MCF 10A (cell line): ENCODE results near the gene FZD1. TPM values are rescaled to one million over a fixed set of nuclear protein-coding genes. Genes with fewer than 3 reads are reported as not detected.

Experiments used
- BruUV-seq: library from RNA; stranded (reverse); fragments of 400-500 nt; replicated peaks from 2 replicates; lab custom pipeline; 2021; lab: Mats Ljungman, UMichigan
- CTCF ChIA-PET: fragments of 300-600 bp; sonication (Branson Sonifier 250); formaldehyde crosslinking; extraction: SDS; loops from one replicate; lab custom pipeline; 2021; ENCODE audit warnings: antibody characterized with exemption, inconsistent platforms; lab: Yijun Ruan, JAX
- POLR2A ChIA-PET: fragments of 300-600, 350-650 bp; sonication (Branson Sonifier 250); formaldehyde crosslinking; extraction: SDS; loops from one replicate; lab custom pipeline; 2020; ENCODE audit warnings: antibody characterized with exemption, inconsistent platforms; lab: Yijun Ruan, JAX
- DNase-seq: peaks from one replicate; pipeline ENCODE4 v3.0.0-alpha.2; 2018; ENCODE audit not compliant: unreplicated experiment
- H3K27ac Mint-ChIP-seq: one replicate; pipeline ENCODE4 v1.8.0; 2022; ENCODE audit warnings: mild to moderate bottlenecking, low read depth, mixed read lengths; ENCODE audit not compliant: unreplicated experiment
- H3K27me3 Mint-ChIP-seq: one replicate; pipeline ENCODE4 v1.8.0; 2022; ENCODE audit warnings: mixed read lengths; ENCODE audit not compliant: insufficient read depth, unreplicated experiment
- H3K36me3 Mint-ChIP-seq: one replicate; pipeline ENCODE4 v1.8.0; 2022; ENCODE audit warnings: mild to moderate bottlenecking, moderate library complexity, mixed read lengths; ENCODE audit not compliant: insufficient read depth, unreplicated experiment
- H3K4me1 Mint-ChIP-seq: one replicate; pipeline ENCODE4 v1.8.0; 2022; ENCODE audit warnings: mixed read lengths; ENCODE audit not compliant: insufficient read depth, unreplicated experiment
- H3K4me3 Mint-ChIP-seq: one replicate; pipeline ENCODE4 v1.8.0; 2022; ENCODE audit warnings: mild to moderate bottlenecking, moderate library complexity, mixed read lengths; ENCODE audit not compliant: unreplicated experiment
- H3K9me3 Mint-ChIP-seq: one replicate; pipeline ENCODE4 v1.8.0; 2022; ENCODE audit warnings: mixed read lengths; ENCODE audit not compliant: unreplicated experiment
- intact Hi-C: fragments of 100-400 bp; cut with micrococcal nuclease; formaldehyde crosslinking; loops from 2 replicates; pipeline ENCODE4 v1.14.1; 2022
- total RNA-seq: library from RNA; stranded (reverse); gene quantifications from 2 replicates; pipeline ENCODE4 v1.2.3, GENCODE V29; 2022
- TF ChIP-seq, protein P1 (sequence below): fragments of 200-600 bp; IDR thresholded peaks from one replicate; pipeline ENCODE4 v1.8.0; 2022; ENCODE audit warnings: antibody characterized with exemption, mild to moderate bottlenecking; ENCODE audit not compliant: unreplicated experiment

Gene FZD1
- total RNA-seq, 1 experiment from 2014 or later = 3.3 TPM

DNA sequence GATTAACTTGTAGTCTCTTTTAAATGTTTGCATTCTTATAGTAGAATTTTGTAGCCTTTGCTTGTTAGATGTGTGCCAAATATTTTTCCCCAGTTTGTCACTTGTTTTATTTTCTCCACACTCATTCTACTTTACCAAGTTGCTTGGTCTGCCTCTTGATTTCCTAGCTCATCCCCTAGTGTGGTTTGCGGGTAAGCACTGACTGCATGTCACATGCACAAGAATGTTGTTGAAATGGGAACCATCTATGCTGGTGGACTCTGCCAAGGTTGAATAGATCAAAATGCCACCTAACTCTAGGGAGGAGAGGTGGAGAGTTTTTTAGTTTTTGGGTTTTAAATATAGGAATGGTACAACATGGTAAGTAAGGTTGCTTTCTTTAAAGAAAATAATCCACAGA, 47.6 kb downstream of the FZD1 start:
- H3K4me1 Mint-ChIP-seq = peaks cover 6% of the 10 kb centered on the region
- POLR2A ChIA-PET = interaction anchor here (1.1 kb wide), 1 partner anchor 44 kb away, joined by 3 read pairs; no protein-coding TSS in a partner anchor
- intact Hi-C loops = no loop called here
- CTCF ChIA-PET = no interaction called here
- BruUV-seq = no TSS peak
- TF ChIP-seq, protein P1, sequence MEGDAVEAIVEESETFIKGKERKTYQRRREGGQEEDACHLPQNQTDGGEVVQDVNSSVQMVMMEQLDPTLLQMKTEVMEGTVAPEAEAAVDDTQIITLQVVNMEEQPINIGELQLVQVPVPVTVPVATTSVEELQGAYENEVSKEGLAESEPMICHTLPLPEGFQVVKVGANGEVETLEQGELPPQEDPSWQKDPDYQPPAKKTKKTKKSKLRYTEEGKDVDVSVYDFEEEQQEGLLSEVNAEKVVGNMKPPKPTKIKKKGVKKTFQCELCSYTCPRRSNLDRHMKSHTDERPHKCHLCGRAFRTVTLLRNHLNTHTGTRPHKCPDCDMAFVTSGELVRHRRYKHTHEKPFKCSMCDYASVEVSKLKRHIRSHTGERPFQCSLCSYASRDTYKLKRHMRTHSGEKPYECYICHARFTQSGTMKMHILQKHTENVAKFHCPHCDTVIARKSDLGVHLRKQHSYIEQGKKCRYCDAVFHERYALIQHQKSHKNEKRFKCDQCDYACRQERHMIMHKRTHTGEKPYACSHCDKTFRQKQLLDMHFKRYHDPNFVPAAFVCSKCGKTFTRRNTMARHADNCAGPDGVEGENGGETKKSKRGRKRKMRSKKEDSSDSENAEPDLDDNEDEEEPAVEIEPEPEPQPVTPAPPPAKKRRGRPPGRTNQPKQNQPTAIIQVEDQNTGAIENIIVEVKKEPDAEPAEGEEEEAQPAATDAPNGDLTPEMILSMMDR = no peak
- H3K9me3 Mint-ChIP-seq = peaks cover 13% of the 10 kb centered on the region
- no peak for DNase-seq
- H3K4me3 Mint-ChIP-seq = no peak overlapping the region
- H3K27me3 Mint-ChIP-seq = no peaks in the 10 kb centered on the region
- no peak overlapping the region for H3K27ac Mint-ChIP-seq
- H3K36me3 Mint-ChIP-seq = no peaks in the 10 kb centered on the region

DNA sequence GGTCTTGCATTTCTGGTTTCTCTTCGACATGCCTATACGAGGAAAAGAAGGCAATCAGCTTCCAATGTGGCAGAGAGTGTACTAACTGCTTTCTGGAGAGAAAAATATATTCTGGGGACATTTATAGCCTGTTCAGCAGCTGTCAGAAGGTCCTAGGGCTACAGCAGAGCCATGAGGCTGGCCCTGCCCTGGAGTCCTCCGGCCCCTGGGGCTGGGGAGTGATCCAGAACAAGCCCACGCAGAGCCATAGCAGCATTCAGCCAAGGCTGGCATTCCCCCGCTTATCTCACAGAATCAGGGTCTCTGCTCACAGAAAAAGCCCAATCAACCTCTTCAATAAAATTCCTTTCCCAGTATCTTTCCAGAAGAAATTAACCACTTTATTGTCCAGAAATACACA, 48.9 kb downstream of the FZD1 start:
- Mint-ChIP-seq H3K4me1 (peaks cover 6% of the 10 kb centered on the region), H3K36me3 (no peaks in the 10 kb centered on the region), H3K9me3 (no peaks in the 10 kb centered on the region), H3K27ac (no peak overlapping the region), H3K27me3 (no peaks in the 10 kb centered on the region), H3K4me3 (no peak overlapping the region)
- TF ChIP-seq, protein P1 = no peak
- intact Hi-C loops = no loop called here
- ChIA-PET CTCF (interaction anchor here (0.8 to 0.9 kb wide), 2 partner anchors 149 to 517 kb away, joined by 3 to 4 read pairs; no protein-coding TSS in a partner anchor), POLR2A (no interaction called here)
- BruUV-seq = no TSS peak
- DNase-seq = no peak

DNA sequence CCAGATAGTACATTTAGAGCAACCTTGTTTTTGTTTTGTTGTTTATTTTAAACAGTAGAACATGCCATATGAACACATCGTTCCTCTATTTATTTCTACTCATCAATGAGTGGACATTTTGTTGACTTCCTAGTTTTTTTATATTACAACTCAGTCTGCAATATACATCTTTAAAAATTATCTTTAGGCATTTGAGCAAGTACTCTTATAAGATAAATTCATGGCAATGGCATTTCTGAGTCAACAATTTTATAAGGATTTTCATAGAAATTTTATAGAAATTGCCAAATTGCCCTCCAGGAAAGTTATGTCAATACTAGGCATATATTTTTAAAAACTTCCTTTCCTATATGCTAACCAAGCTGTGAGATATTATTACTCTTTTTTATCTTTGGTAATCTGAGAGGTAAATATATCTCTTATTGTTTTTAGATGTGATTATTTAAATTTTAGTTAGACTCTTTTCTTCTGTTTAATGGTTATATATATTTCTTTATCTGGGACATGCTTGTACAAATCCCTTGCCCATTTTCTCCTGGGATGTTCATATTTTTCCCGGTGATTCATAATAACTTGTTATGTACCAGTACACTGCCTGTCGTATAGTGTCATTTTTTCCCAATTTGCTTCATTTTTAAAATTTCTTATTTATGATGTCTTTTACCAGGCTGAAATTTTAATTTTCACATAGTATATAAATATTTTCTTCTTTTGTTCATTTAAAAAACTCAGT, 50.5 kb downstream of the FZD1 start:
- H3K4me1 Mint-ChIP-seq = peaks cover 6% of the 10 kb centered on the region
- POLR2A ChIA-PET = interaction anchor here (0.5 kb wide), 1 partner anchor 180 kb away, joined by 3 read pairs; no protein-coding TSS in a partner anchor
- no peak for DNase-seq
- no peak overlapping the region for H3K27ac Mint-ChIP-seq
- H3K27me3 Mint-ChIP-seq = no peaks in the 10 kb centered on the region
- intact Hi-C loops = no loop called here
- CTCF ChIA-PET = interaction anchor here (0.6 kb wide), 1 partner anchor 31 kb away, joined by 3 read pairs; no protein-coding TSS in a partner anchor
- no TSS peak for BruUV-seq
- H3K4me3 Mint-ChIP-seq = no peak overlapping the region
- no peaks in the 10 kb centered on the region for H3K9me3 Mint-ChIP-seq
- TF ChIP-seq, protein P1 = no peak
- no peaks in the 10 kb centered on the region for H3K36me3 Mint-ChIP-seq

DNA sequence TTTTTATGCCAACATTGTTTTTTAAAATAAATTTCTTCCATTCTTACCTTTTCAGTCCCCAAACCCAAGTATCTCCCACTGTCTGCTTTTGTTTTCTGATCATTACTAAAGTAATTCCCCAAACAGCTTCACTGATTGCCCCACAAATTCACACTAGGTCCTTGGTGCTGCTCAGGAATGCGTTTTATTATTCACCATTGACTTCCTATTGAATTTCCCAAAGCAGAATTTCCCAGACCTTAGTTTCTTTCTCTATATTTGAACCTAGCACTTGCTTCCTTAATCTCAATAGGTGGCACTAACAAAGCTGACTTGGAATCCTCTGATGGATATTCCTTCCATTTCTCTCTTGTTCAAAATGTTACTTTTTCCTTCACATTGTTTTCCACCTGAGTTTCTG, 52.2 kb downstream of the FZD1 start:
- BruUV-seq = no TSS peak
- TF ChIP-seq, protein P1 = no peak
- H3K36me3 Mint-ChIP-seq = no peaks in the 10 kb centered on the region
- H3K27me3 Mint-ChIP-seq = no peaks in the 10 kb centered on the region
- H3K4me3 Mint-ChIP-seq = no peak overlapping the region
- intact Hi-C loops = no loop called here
- no peaks in the 10 kb centered on the region for H3K9me3 Mint-ChIP-seq
- CTCF ChIA-PET = interaction anchor here (1.6 kb wide), 1 partner anchor 232 kb away, joined by 3 read pairs; no protein-coding TSS in a partner anchor
- DNase-seq = no peak
- POLR2A ChIA-PET = no interaction called here
- H3K4me1 Mint-ChIP-seq = peaks cover under 1% of the 10 kb centered on the region
- H3K27ac Mint-ChIP-seq = no peak overlapping the region
